HK-2 (cell line): ENCODE data around the gene C10orf95.
"Not testable (repeated sequence)": the region's sequence is repeated elsewhere in the genome, so short reads cannot be mapped to it uniquely, and the experiment has no call there.

ENCODE experiments used
- DNase-seq: peaks from one replicate; pipeline ENCODE4 v3.0.0-alpha.2; 2018; ENCODE audit not compliant: unreplicated experiment

The C10orf95 gene

GRCh38 chr10:102465466-102465865 is 14.1 kb upstream of the C10orf95 start:
- DNase-seq: no peak

- no peak for DNase-seq
These were observed 12.6 kb upstream of the C10orf95 start for GRCh38 chr10:102463983-102464382.

GRCh38 chr10:102462512-102463054 is 11.2 kb upstream of the C10orf95 start:
- no peak for DNase-seq

GRCh38 chr10:102461187-102462054 is 10.1 kb upstream of the C10orf95 start:
- peak; percentile 98 for DNase-seq

GRCh38 chr10:102460836-102461186 is 9.5 kb upstream of the C10orf95 start:
- no peak for DNase-seq

GRCh38 chr10:102458656-102459055 is 7.3 kb upstream of the C10orf95 start:
- DNase-seq: no peak

GRCh38 chr10:102457591-102458150 is 6.3 kb upstream of the C10orf95 start:
- no peak for DNase-seq

- DNase-seq: peak; percentile 71
These were observed 4.6 kb upstream of the C10orf95 start for GRCh38 chr10:102455893-102456471.

- DNase-seq: not testable (repeated sequence)
These were observed 3.5 kb upstream of the C10orf95 start for GRCh38 chr10:102454662-102455487.

- peak; percentile 35 for DNase-seq
These were observed 2.2 kb upstream of the C10orf95 start for GRCh38 chr10:102453502-102453901.

GRCh38 chr10:102452672-102453340 is 1.5 kb upstream of the C10orf95 start:
- peak; percentile 71 for DNase-seq

- peak; percentile 89 for DNase-seq
These were observed 804 bp downstream of the C10orf95 start for GRCh38 chr10:102450374-102451104.

- no peak for DNase-seq
These were observed 1.3 kb downstream of the C10orf95 start for GRCh38 chr10:102450124-102450373.

- peak; percentile 83 for DNase-seq
These were observed 1.8 kb downstream of the C10orf95 start for GRCh38 chr10:102449321-102450123.

- no peak for DNase-seq
These were observed 6.5 kb downstream of the C10orf95 start for GRCh38 chr10:102444851-102445250.

- DNase-seq: no peak
These were observed 13.0 kb downstream of the C10orf95 start for GRCh38 chr10:102438374-102438773.

GRCh38 chr10:102437515-102437914 is 13.8 kb downstream of the C10orf95 start:
- DNase-seq: no peak

GRCh38 chr10:102436312-102436711 is 15.0 kb downstream of the C10orf95 start:
- no peak for DNase-seq

GRCh38 chr10:102435529-102436233 is 15.7 kb downstream of the C10orf95 start:
- no peak for DNase-seq
